HG03045 (cell line): Measurements from ENCODE around the gene DNAI4.

ENCODE experiments used
- ATAC-seq: cut with Tn5 transposase; IDR thresholded peaks from one replicate; pipeline ENCODE4 v1.9.1; 2021; ENCODE audit warnings: mild to moderate bottlenecking, moderate library complexity; ENCODE audit not compliant: unreplicated experiment

Gene DNAI4

GRCh38 chr1:66768965-66769364 lies 155.7 kb downstream of the DNAI4 start:
- no peak for ATAC-seq

- no peak for ATAC-seq
These were observed 157.0 kb downstream of the DNAI4 start for GRCh38 chr1:66767626-66768025.

- ATAC-seq: no peak
These were observed 159.6 kb downstream of the DNAI4 start for GRCh38 chr1:66764994-66765578.
